Occipital lobe (tissue), 2 donors: ENCODE measurements around the gene SH2D4B. TPM values are rescaled to one million over a fixed set of nuclear protein-coding genes. Genes with fewer than 3 reads are reported as not detected.

Experiments
- DNase-seq: peaks from one replicate; lab custom pipeline; 2025; lab: John Stamatoyannopoulos, UW
- total RNA-seq: library from RNA; depleted of rRNA; stranded (reverse); fragments of >200 nt; gene quantifications from one replicate; pipeline ENCODE4 v1.2.3, GENCODE V29; 2014

SH2D4B gene
- total RNA-seq, 1 donor from 2014 or later, result 1.4 TPM

- no peak for DNase-seq
Observed at GRCh38 chr10:80504158-80504811, 33.4 kb upstream of the SH2D4B start.

DNA sequence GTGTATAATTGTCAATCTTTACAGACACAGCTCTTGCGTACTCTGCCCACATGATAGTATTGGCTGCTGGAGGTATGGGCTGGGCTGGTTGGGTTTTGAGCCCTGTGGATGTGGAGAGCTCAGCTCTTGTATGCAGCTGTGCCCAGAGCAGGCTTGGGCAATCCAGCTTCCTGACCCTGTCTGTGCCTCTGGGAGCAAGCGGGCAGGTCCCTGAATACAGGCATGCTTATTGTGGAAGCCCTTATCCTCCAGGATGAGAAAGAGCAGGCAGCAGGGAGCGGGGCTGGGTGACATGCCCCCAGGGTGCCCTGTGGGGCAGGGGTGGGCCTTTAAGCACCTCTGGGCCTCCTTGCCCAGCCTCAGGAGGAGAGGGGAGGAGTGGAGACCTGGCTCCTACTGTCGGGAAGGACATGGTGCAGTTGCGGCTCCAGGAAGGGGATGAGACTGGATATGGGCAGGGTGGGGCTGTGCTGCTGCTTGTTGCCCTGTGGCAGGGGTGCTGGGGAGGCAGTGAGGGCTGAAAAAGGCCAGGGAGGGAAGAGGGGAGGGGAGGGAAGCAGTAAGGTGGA is 32.7 kb upstream of the SH2D4B start:
- DNase-seq, result no peak

GRCh38 chr10:80506189-80506575 is 31.5 kb upstream of the SH2D4B start:
- DNase-seq, result no peak

GRCh38 chr10:80506836-80507487 is 30.7 kb upstream of the SH2D4B start:
- DNase-seq, result no peak

DNA sequence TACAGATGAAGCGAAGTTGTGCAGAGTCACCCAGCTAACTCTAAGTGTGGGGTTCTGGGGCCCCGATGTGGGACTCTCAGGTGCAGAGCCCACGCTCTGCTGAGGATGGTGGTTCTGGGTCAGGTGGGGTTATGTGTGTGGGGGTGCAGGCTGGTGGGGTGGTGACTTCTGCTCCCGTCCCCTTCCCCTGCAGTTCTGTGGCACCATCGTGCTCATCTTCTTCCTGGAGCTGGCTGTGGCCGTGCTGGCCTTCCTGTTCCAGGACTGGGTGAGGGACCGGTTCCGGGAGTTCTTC is 28.6 kb upstream of the SH2D4B start:
- DNase-seq, result no peak

DNA sequence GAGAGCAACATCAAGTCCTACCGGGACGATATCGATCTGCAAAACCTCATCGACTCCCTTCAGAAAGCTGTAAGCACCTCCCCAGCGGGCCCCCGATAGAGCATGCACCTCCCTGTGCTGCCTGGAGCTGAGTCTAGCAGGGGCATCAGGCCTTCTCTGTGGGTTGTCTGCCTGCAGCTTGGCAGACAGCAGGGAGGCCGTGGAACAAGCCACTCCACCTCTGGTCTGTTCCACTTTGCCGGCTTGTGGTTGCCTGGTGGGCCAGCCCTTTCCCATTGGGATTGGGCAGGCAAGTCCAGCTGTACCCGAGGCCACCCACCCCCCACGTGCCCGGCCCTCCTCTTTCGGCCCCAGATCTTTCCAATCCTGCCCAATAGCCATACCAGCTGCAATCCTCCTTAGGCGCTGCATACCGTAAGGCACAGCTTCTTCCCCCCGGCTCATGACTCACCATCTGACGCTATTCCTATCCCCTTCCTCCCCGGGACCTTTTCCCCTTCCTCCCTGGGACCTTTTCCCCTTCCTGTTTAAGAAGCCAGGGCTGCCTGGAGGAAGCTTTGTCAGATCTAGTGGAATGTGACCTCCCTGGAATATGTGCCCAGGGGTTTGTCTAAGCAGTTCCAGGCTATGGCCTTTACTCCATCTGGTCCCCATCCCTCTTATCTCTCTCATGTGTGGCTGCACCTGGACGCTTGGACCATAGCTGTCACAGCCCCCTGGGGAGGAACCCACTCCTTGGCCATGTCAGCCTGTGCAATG is 28.1 kb upstream of the SH2D4B start:
- DNase-seq, result no peak

- DNase-seq, result no peak
Observed at GRCh38 chr10:80512031-80512526, 25.6 kb upstream of the SH2D4B start.

- no peak for DNase-seq
Observed at GRCh38 chr10:80513106-80513505, 24.6 kb upstream of the SH2D4B start.

GRCh38 chr10:80515511-80515910 is 22.2 kb upstream of the SH2D4B start:
- no peak for DNase-seq

DNA sequence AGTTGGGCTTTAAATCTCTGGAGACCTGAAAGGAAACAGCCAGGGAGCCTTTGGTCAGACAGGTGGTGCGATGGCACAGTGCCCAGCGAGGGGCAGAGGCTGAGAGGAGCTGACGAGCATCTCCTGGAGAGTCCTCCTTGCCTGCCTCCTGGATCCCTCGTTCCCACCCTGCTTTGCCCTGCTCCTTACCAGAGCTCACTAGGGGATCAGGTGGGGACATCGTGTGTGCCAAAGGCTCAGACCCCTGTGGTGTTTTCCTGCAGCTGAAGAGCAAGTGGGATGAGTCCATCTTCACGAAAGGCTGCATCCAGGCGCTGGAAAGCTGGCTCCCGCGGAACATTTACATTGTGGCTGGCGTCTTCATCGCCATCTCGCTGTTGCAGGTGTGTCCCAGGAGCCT is 21.8 kb upstream of the SH2D4B start:
- DNase-seq, result no peak

- DNase-seq, result no peak
Observed at GRCh38 chr10:80516506-80517075, 21.1 kb upstream of the SH2D4B start.

DNA sequence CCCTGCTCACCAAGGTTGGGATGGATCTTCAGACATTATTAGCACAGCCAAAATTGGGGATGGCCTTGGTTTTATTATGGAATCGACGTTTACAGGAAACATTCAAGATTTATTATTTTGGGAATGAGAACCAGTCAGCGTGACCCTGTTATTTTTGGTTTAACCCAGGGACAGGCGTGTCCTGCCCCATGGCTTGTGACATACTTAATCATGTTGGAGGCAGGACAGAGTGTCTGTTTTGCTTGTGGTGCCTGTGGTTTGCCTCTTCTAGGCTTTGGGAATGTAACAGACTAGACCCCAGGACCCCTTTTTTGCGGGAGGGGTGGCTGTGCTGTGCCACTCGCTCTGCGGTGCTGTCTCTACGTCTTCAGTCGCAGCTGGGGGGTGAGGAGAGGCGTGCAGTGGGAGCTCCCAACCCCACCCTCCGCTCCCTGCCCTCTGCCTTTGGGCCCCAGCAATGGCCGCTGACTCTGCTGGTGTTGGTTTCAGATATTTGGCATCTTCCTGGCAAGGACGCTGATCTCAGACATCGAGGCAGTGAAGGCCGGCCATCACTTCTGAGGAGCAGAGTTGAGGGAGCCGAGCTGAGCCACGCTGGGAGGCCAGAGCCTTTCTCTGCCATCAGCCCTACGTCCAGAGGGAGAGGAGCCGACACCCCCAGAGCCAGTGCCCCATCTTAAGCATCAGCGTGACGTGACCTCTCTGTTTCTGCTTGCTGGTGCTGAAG is 20.1 kb upstream of the SH2D4B start:
- no peak for DNase-seq

DNA sequence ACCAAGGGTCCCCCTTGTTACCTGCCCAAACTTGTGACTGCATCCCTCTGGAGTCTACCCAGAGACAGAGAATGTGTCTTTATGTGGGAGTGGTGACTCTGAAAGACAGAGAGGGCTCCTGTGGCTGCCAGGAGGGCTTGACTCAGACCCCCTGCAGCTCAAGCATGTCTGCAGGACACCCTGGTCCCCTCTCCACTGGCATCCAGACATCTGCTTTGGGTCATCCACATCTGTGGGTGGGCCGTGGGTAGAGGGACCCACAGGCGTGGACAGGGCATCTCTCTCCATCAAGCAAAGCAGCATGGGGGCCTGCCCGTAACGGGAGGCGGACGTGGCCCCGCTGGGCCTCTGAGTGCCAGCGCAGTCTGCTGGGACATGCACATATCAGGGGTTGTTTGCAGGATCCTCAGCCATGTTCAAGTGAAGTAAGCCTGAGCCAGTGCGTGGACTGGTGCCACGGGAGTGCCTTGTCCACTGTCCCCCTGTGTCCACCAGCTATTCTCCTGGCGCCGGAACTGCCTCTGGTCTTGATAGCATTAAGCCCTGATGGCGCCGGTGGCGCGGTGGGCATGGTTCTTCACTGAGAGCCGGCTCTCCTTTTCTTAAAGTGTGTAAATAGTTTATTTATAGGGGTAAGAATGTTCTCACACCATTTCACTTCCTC is 19.4 kb upstream of the SH2D4B start:
- DNase-seq, result no peak

DNA sequence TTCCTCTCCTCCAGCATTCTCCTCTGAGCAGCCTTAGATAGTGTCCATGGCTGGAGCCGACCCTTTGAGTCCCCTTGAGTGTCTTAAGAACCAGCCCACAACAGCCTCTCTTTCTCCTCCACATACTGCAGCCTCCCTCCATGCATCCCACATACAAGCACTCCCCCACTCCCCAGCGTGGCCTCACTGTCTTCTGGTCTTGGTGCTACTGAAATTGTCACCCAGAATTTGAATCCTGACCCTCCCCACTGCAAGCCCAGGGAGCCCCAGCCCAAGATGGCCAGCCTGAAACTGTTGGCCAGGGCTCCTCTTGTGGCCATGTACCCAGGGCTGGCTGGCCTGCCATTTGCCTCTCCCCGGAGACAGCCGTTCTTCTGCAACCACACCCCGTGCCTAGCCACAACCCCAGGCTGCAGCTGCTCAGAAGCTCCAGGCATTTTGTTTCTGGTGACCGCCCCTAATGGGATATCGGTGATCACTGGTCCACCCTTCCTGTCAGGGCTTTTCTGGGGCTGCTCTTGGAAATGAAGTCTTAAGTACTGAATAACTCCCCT is 18.8 kb upstream of the SH2D4B start:
- no peak for DNase-seq

DNA sequence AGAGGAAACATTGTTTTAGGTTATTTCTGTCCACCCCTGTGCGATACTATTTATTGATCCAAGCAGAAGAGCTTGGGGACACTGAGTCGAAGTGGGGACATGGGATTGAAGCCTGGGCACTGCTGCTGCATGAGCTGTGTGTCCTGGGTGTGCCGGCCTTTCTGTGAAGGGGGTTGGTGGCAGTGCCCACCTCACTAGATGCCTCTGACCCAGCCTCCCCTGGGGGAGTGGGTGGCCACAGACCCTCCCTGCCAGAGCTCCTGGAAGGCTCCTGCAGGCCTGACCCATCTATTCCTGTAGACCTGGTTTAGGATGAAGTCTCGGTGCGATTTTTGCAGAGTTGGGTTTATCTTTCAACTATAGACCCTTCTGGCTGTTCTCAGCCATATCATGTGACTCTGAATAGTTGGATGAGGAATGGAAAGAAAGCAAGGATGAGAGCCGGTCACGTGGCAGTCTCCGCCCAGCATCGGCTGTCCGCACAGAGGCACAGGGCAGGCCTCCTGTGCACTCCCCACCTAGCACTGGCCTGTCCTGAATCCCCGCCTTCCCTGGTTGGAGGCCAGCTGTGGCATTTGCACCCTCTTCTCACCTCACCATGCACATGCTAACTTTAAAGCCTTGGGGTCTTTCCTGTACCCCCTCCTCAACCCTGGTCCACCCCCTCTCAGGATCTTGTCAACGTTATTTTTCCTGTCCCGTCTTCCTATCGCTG is 17.6 kb upstream of the SH2D4B start:
- DNase-seq, result no peak

- no peak for DNase-seq
Observed at GRCh38 chr10:80520661-80521470, 16.8 kb upstream of the SH2D4B start.

- DNase-seq, result no peak
Observed at GRCh38 chr10:80522756-80523363, 14.8 kb upstream of the SH2D4B start.

DNA sequence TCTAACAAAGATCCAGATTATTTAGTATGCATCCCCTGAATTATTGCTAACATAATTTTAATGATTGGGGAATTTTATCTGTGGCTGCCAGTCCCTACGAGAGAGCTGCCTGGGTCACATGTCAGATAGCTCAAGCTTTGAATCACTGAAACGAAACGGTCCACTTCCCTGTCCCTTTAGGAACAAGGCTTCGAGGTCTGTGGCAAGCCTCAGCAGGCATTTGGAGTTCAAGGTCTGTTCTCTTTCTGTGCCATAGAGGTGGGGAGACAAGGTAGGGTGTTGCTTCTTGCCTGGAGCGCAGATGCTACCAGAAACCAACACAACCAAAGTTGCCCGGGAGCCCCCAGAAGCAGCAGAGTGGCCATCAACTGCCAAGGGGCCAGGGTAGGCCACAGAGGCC is 13.9 kb upstream of the SH2D4B start:
- DNase-seq, result no peak
